ENCODE results near the gene ZXDB. TPM values are rescaled to one million over a fixed set of nuclear protein-coding genes. Genes with fewer than 3 reads are reported as not detected.
A peak's percentile ranks its signal among the peaks of the same experiment; 100 is the strongest.
"Not testable (repeated sequence)": the region's sequence is repeated elsewhere in the genome, so short reads cannot be mapped to it uniquely, and the experiment has no call there.

Gene ZXDB
- polyA plus RNA-seq, 1 donor (not counting 4 experiments of a cell fraction or from before 2014, with no cell fraction given) = 6.4 TPM

DNA sequence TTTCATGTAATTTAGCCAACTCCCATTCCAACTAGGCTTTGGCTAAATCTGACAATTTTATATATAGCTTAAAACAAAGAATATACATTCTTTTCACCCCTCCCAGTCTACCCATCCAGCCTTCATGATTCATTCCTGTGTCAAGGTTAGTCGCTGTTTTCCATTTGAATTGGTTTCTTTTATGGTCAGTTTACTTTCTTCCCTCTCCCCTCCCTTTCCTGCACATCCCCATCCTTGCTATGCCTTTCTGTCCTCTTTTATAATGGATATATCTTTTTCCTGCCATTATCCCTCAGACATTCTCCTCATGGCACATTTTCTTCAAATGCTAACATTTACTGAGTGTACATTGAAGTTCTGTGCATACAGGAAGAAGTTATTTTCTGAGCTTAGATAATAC is 4.7 kb downstream of the ZXDB start:
- Histone ChIP-seq H3K79me2 (ENCODE audit: control insufficient read depth, insufficient read depth, low read length) (peaks cover 18% of the 10 kb centered on the region), H3K9ac (ENCODE audit: control insufficient read depth, extremely low read depth, insufficient read depth, low read length) (no peak overlapping the region), H3K27ac (ENCODE audit: control insufficient read depth, insufficient read depth, low read length) (peak overlapping the region; percentile 39), H3K4me2 (ENCODE audit: control insufficient read depth, extremely low read depth, insufficient read depth, low read depth, low read length) (peak overlapping the region; percentile 61), H3K27me3 (ENCODE audit: control insufficient read depth, extremely low read depth, insufficient read depth, low read length) (no peaks in the 10 kb centered on the region), H3K4me1 (ENCODE audit: control insufficient read depth, extremely low read depth, insufficient read depth, low read length) (peaks cover 12% of the 10 kb centered on the region), H3K36me3 (ENCODE audit: control insufficient read depth in 2 of 2, extremely low read depth in 1 of 2, insufficient read depth in 2 of 2, low read length in 2 of 2) (peaks cover 0 to 3% of the 10 kb centered on the region in 2 experiments), H3K9me3 (ENCODE audit: control insufficient read depth, low read depth, low read length) (no peaks in the 10 kb centered on the region), H3K9me1 (ENCODE audit: control insufficient read depth, extremely low read depth, insufficient read depth, low read length) (no peaks in the 10 kb centered on the region), H2AFZ (ENCODE audit: control insufficient read depth, low read length) (no peak overlapping the region), H3K4me3 (ENCODE audit: control insufficient read depth in 2 of 3, extremely low read depth in 1 of 3, insufficient read depth in 2 of 3, low read depth in 1 of 3, low read length in 3 of 3) (peak overlapping the region in 2 of 3 experiments; percentile 29 to 48), H4K20me1 (ENCODE audit: control insufficient read depth, extremely low read depth, insufficient read depth, low read length) (no peaks in the 10 kb centered on the region)
- dilution Hi-C loops (cut with MboI; ENCODE audit: extremely low pct_ligation_motif_present, low sequenced_read_pairs) = no loop called here
- TF ChIP-seq EZH2 (IDR thresholded peaks at IDR 0.05; ENCODE audit: low read length) = no peak
- no peak for FAIRE-seq
- no peak for DNase-seq (ENCODE audit: low read depth, low spot score)

DNA sequence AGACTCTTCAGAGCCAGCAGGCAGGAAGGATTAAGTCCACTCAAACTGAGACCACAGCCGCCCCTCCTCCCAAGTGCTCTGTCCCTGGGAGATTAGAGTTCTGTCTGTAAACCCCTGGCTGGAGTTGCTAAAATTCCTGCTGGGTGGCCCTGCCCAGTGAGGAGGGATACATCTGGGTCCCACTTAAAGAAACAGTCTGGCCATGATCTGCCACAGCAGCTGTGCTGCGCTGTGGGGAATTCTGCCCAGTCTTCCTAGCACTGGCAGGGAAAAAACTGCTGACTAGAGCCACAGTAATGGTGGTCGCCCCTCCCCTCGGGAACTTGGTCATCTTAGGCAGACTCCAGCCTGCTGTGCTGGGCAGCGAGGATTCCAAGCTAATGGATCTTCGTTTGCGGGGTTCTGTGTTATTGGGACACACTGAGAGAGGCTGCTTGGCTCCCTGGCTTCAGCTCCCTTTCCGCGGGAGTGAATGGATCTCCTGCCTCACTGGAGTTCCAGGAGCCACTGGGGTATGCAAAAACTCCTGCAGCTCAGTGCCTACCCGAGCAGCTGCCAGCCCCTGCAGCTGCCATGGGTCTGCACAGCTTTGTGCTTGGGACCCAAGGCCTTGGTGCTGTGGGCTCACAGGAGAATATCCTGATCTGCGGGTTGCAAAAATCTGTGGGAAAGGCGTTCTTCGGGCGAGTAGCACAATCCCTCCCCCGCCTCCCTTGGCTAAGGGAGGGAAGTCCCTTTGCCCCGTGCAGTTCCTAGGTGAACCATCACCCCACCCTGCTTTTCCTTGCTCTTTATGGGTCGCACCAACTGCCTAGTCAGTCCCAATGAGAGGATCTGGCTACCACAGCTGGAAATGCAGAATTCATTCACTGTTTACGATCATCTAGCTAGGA is 15.7 kb downstream of the ZXDB start:
- Histone ChIP-seq H3K9me3 (ENCODE audit: control insufficient read depth, low read depth, low read length) (no peaks in the 10 kb centered on the region), H3K4me3 (ENCODE audit: control insufficient read depth in 2 of 3, extremely low read depth in 1 of 3, insufficient read depth in 2 of 3, low read depth in 1 of 3, low read length in 3 of 3) (no peak overlapping the region), H3K4me2 (ENCODE audit: control insufficient read depth, extremely low read depth, insufficient read depth, low read depth, low read length) (no peak overlapping the region), H3K4me1 (ENCODE audit: control insufficient read depth, extremely low read depth, insufficient read depth, low read length) (no peaks in the 10 kb centered on the region), H3K27me3 (ENCODE audit: control insufficient read depth, extremely low read depth, insufficient read depth, low read length) (no peaks in the 10 kb centered on the region), H2AFZ (ENCODE audit: control insufficient read depth, low read length) (no peak overlapping the region), H3K9ac (ENCODE audit: control insufficient read depth, extremely low read depth, insufficient read depth, low read length) (no peak overlapping the region), H3K79me2 (ENCODE audit: control insufficient read depth, insufficient read depth, low read length) (no peaks in the 10 kb centered on the region), H4K20me1 (ENCODE audit: control insufficient read depth, extremely low read depth, insufficient read depth, low read length) (no peaks in the 10 kb centered on the region), H3K27ac (ENCODE audit: control insufficient read depth, insufficient read depth, low read length) (no peak overlapping the region), H3K36me3 (ENCODE audit: control insufficient read depth in 2 of 2, extremely low read depth in 1 of 2, insufficient read depth in 2 of 2, low read length in 2 of 2) (no peaks in the 10 kb centered on the region), H3K9me1 (ENCODE audit: control insufficient read depth, extremely low read depth, insufficient read depth, low read length) (no peaks in the 10 kb centered on the region)
- dilution Hi-C loops (cut with MboI; ENCODE audit: extremely low pct_ligation_motif_present, low sequenced_read_pairs) = no loop called here
- no peak for TF ChIP-seq EZH2 (IDR thresholded peaks at IDR 0.05; ENCODE audit: low read length)
- TF ChIP-seq, protein P1, sequence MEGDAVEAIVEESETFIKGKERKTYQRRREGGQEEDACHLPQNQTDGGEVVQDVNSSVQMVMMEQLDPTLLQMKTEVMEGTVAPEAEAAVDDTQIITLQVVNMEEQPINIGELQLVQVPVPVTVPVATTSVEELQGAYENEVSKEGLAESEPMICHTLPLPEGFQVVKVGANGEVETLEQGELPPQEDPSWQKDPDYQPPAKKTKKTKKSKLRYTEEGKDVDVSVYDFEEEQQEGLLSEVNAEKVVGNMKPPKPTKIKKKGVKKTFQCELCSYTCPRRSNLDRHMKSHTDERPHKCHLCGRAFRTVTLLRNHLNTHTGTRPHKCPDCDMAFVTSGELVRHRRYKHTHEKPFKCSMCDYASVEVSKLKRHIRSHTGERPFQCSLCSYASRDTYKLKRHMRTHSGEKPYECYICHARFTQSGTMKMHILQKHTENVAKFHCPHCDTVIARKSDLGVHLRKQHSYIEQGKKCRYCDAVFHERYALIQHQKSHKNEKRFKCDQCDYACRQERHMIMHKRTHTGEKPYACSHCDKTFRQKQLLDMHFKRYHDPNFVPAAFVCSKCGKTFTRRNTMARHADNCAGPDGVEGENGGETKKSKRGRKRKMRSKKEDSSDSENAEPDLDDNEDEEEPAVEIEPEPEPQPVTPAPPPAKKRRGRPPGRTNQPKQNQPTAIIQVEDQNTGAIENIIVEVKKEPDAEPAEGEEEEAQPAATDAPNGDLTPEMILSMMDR (optimal IDR thresholded peaks at IDR 0.05 in 1 of 3, IDR thresholded peaks at IDR 0.05 in 1 of 3, conservative IDR thresholded peaks at IDR 0.05 in 1 of 3; ENCODE audit: extremely low read depth in 1 of 3, insufficient read depth in 2 of 3, low read length in 3 of 3) = no peak
- no peak for DNase-seq (ENCODE audit: low read depth, low spot score)
- FAIRE-seq = no peak

DNA sequence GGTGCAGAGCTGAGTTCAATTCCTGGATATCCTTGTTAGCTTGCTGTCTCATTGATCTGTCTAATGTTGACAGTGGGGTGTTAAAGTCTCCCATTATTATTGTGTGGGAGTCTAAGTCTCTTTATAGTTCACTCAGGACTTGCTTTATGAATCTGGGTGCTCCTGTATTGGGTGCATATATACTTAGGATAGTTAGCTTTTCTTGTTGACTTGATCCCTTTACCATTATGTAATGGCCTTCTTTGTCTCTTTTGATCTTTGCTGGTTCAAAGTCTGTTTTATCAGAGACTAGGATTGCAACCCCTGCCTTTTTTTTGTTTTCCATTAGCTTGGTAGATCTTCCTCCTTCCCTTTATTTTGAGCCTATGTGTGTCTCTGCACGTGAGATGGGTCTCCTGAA is 21.5 kb downstream of the ZXDB start:
- H3K79me2 ChIP-seq (ENCODE audit: control insufficient read depth, insufficient read depth, low read length); H3K27ac ChIP-seq (ENCODE audit: control insufficient read depth, insufficient read depth, low read length); H2AFZ ChIP-seq (ENCODE audit: control insufficient read depth, low read length); H3K9me1 ChIP-seq (ENCODE audit: control insufficient read depth, extremely low read depth, insufficient read depth, low read length); dilution Hi-C loops (cut with MboI; ENCODE audit: extremely low pct_ligation_motif_present, low sequenced_read_pairs); H3K4me3 ChIP-seq (ENCODE audit: control insufficient read depth in 2 of 3, extremely low read depth in 1 of 3, insufficient read depth in 2 of 3, low read depth in 1 of 3, low read length in 3 of 3); FAIRE-seq; DNase-seq (ENCODE audit: low read depth, low spot score); H3K27me3 ChIP-seq (ENCODE audit: control insufficient read depth, extremely low read depth, insufficient read depth, low read length); H3K4me2 ChIP-seq (ENCODE audit: control insufficient read depth, extremely low read depth, insufficient read depth, low read depth, low read length); H3K9me3 ChIP-seq (ENCODE audit: control insufficient read depth, low read depth, low read length); H3K9ac ChIP-seq (ENCODE audit: control insufficient read depth, extremely low read depth, insufficient read depth, low read length); H3K4me1 ChIP-seq (ENCODE audit: control insufficient read depth, extremely low read depth, insufficient read depth, low read length); H3K36me3 ChIP-seq (ENCODE audit: control insufficient read depth in 2 of 2, extremely low read depth in 1 of 2, insufficient read depth in 2 of 2, low read length in 2 of 2); H4K20me1 ChIP-seq (ENCODE audit: control insufficient read depth, extremely low read depth, insufficient read depth, low read length): not testable (repeated sequence)

DNA sequence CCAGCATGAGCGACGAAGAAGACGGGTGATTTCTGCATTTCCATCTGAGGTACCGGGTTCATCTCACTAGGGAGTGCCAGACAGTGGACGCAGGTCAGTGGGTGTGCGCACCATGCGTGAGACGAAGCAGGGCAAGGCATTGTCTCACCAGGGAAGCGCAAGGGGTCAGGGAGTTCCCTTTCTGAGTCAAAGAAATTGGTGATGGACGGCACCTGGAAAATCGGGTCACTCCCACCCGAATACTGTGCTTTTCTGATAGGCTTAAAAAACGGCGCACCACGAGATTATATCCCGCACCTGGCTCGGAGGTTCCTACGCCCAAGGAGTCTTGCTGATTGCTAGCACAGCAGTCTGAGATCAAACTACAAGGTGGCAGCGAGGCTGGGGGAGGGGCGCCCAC is 37.6 kb downstream of the ZXDB start:
- H3K4me2 ChIP-seq (ENCODE audit: control insufficient read depth, extremely low read depth, insufficient read depth, low read depth, low read length); H3K27me3 ChIP-seq (ENCODE audit: control insufficient read depth, extremely low read depth, insufficient read depth, low read length); dilution Hi-C loops (cut with MboI; ENCODE audit: extremely low pct_ligation_motif_present, low sequenced_read_pairs); H3K27ac ChIP-seq (ENCODE audit: control insufficient read depth, insufficient read depth, low read length); H4K20me1 ChIP-seq (ENCODE audit: control insufficient read depth, extremely low read depth, insufficient read depth, low read length); H3K9ac ChIP-seq (ENCODE audit: control insufficient read depth, extremely low read depth, insufficient read depth, low read length); H3K4me1 ChIP-seq (ENCODE audit: control insufficient read depth, extremely low read depth, insufficient read depth, low read length); H3K4me3 ChIP-seq (ENCODE audit: control insufficient read depth in 2 of 3, extremely low read depth in 1 of 3, insufficient read depth in 2 of 3, low read depth in 1 of 3, low read length in 3 of 3); H3K36me3 ChIP-seq (ENCODE audit: control insufficient read depth in 2 of 2, extremely low read depth in 1 of 2, insufficient read depth in 2 of 2, low read length in 2 of 2); DNase-seq (ENCODE audit: low read depth, low spot score); H3K9me1 ChIP-seq (ENCODE audit: control insufficient read depth, extremely low read depth, insufficient read depth, low read length); FAIRE-seq; H3K9me3 ChIP-seq (ENCODE audit: control insufficient read depth, low read depth, low read length); H2AFZ ChIP-seq (ENCODE audit: control insufficient read depth, low read length); H3K79me2 ChIP-seq (ENCODE audit: control insufficient read depth, insufficient read depth, low read length): not testable (repeated sequence)

Measured in keratinocyte (primary cell).